Raji (cell line): ENCODE measurements around the gene GPRASP1.

ENCODE experiments used
- POLR2A ChIP-seq: IDR thresholded peaks from 2 replicates; pipeline ENCODE4 v1.6.1; 2011; ENCODE audit warnings: low read depth, low read length, control low read depth; ENCODE audit not compliant: insufficient read depth

The GPRASP1 gene

DNA sequence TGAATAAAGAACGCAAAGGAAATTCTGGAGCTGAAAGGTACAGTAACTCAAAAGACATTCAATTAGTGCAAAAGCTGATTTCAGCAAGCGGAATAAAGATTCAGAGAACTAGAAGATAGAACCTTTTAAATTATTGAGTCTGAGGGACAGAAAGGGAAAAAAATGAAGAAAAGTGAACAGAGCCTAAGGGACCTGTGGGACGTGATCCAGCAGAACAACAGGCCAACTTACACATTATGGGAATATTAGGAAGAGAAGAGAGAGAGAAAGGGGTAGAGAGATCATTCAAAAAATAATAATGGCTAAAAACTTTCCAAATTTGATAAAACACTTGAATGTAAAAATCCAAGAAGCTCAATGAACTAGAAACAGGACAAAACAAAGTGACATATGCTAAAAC, 43.5 kb downstream of the GPRASP1 start:
- TF ChIP-seq POLR2A, result no peak

DNA sequence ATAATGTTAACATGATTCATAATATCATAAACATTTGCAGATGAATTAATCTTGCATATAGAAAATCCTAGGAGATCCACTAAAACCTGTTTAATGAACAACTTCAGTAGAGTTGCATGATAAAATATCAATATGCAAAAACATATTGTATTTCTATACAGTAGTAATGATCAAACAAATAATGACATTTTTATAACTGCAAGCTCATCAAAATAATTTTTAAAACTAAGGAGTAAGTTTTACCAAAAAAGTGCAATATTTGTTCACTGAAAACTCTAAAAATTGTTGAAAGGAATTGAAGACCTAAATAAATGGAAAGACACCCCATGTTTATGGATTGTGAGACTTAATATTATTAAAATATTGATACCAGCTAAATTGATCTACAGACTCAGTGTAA, 45.0 kb downstream of the GPRASP1 start:
- TF ChIP-seq POLR2A, result no peak

DNA sequence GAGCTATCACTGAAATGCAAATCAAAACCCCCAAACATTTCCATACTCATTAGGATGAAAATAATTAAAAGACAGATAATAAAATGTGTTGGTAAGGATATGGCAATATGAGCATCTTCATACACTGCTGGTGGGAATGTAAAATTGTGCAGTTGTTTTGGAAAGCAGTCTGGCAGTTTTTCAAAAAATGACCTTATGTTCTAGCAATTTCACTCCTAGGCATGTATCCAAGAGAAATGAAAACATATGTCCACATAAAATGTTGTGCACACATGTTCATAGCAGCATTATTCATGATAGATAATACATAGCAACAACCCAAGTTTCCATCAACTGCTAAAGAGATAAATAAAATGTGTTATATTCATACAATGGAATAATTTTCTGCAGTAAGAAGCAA, 46.2 kb downstream of the GPRASP1 start:
- no peak for TF ChIP-seq POLR2A
